K562 (cell line): Measurements from ENCODE around the gene ZMYND19.

Experiments used
- BRF2 ChIP-seq: IDR thresholded peaks from 3 replicates; pipeline ENCODE4 v1.6.1; 2011; ENCODE audit warnings: borderline replicate concordance, mild to moderate bottlenecking; ENCODE audit not compliant: insufficient read length, insufficient read depth
- CTCF ChIP-seq, 3 experiments: IDR thresholded peaks in 2 of 3; conservative IDR thresholded peaks in 1 of 3; 2 replicates each; pipeline ENCODE4 v1.5.1; 2011 to 2012; ENCODE audit warnings: low read length in 3 of 3, mild to moderate bottlenecking in 3 of 3, control low read depth in 2 of 3, improper control_type of control experiment in 1 of 3, inconsistent platforms in 1 of 3, low read depth in 1 of 3, mixed read lengths in 1 of 3, moderate library complexity in 1 of 3; ENCODE audit not compliant: insufficient read depth in 2 of 3
- DDX20 ChIP-seq: fragments of 450-650 bp; IDR thresholded peaks from 2 replicates; pipeline ENCODE4 v1.6.1; 2016; ENCODE audit warnings: missing genetic modification characterization, low read depth, mild to moderate bottlenecking, missing compliant biosample characterization, moderate library complexity
- EGR1 ChIP-seq: fragments of 450-650 bp; conservative IDR thresholded peaks from 2 replicates; pipeline ENCODE4 v1.6.1; 2017; ENCODE audit warnings: mild to moderate bottlenecking
- IRF2 ChIP-seq: sonication (generic); formaldehyde crosslinking; IDR thresholded peaks from 2 replicates; pipeline ENCODE4 v1.8.1; 2022; ENCODE audit warnings: mild to moderate bottlenecking, missing genetic modification reagents
- POLR2A ChIP-seq: fragments of 450-650 bp; conservative IDR thresholded peaks from 2 replicates; pipeline ENCODE4 v1.6.1; 2016
- TCF3 ChIP-seq: sonication (generic); formaldehyde crosslinking; IDR thresholded peaks from 2 replicates; pipeline ENCODE4 v1.4.0; 2020; ENCODE audit warnings: mild to moderate bottlenecking, missing genetic modification reagents
- TCFL5 ChIP-seq: fragments of 250-450 bp; sonication (Bioruptor Pico); conservative IDR thresholded peaks from 2 replicates; pipeline ENCODE4 v1.6.1; 2021; ENCODE audit warnings: mild to moderate bottlenecking, moderate library complexity, matching md5 sums
- TF ChIP-seq, protein P1 (sequence below): fragments of 150-350 bp; IDR thresholded peaks from 2 replicates; pipeline ENCODE4 v1.6.1; 2014; ENCODE audit warnings: low read depth, mild to moderate bottlenecking, low read length, borderline replicate concordance

GRCh38 chr9:137590123-137590468 is 216 bp downstream of the ZMYND19 start:
- no peak for TF ChIP-seq CTCF (IDR thresholded peaks at IDR 0.05 in 2 of 3, conservative IDR thresholded peaks at IDR 0.05 in 1 of 3; ENCODE audit: insufficient read depth in 2 of 3, low read depth in 1 of 3, low read length in 3 of 3)
- TF ChIP-seq TCFL5 (CRISPR knock-in tag): no peak
- TF ChIP-seq, protein P1, sequence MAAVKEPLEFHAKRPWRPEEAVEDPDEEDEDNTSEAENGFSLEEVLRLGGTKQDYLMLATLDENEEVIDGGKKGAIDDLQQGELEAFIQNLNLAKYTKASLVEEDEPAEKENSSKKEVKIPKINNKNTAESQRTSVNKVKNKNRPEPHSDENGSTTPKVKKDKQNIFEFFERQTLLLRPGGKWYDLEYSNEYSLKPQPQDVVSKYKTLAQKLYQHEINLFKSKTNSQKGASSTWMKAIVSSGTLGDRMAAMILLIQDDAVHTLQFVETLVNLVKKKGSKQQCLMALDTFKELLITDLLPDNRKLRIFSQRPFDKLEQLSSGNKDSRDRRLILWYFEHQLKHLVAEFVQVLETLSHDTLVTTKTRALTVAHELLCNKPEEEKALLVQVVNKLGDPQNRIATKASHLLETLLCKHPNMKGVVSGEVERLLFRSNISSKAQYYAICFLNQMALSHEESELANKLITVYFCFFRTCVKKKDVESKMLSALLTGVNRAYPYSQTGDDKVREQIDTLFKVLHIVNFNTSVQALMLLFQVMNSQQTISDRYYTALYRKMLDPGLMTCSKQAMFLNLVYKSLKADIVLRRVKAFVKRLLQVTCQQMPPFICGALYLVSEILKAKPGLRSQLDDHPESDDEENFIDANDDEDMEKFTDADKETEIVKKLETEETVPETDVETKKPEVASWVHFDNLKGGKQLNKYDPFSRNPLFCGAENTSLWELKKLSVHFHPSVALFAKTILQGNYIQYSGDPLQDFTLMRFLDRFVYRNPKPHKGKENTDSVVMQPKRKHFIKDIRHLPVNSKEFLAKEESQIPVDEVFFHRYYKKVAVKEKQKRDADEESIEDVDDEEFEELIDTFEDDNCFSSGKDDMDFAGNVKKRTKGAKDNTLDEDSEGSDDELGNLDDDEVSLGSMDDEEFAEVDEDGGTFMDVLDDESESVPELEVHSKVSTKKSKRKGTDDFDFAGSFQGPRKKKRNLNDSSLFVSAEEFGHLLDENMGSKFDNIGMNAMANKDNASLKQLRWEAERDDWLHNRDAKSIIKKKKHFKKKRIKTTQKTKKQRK: no peak
- TF ChIP-seq POLR2A: no peak
- TF ChIP-seq EGR1: no peak
- no peak for TF ChIP-seq TCF3 (CRISPR knock-in tag)
- no peak for TF ChIP-seq BRF2
- no peak for TF ChIP-seq DDX20 (tag)
- no peak for TF ChIP-seq IRF2
